BLaER1 treated with 17β-estradiol and CSF1 and Interleukin-3, amounts not matched to agents 10 nM and 100 nM (cell line): ENCODE data around the gene CACNA2D1.

Source experiments
- H3K27ac ChIP-seq, 11 experiments: shearing (Covaris generic); formaldehyde crosslinking; 2 replicates each; pipeline ENCODE4 v1.8.1; 2022
- H3K27me3 ChIP-seq, 11 experiments: shearing (Covaris generic); formaldehyde crosslinking; 2 replicates each; pipeline ENCODE4 v1.8.1; 2022
- H3K36me3 ChIP-seq, 11 experiments: shearing (Covaris generic); formaldehyde crosslinking; 2 replicates each; pipeline ENCODE4 v1.8.1; 2022
- H3K4me1 ChIP-seq, 10 experiments: shearing (Covaris generic); formaldehyde crosslinking; 2 replicates each; pipeline ENCODE4 v1.8.1; 2022
- H3K4me2 ChIP-seq, 11 experiments: shearing (Covaris generic); formaldehyde crosslinking; 2 replicates each; pipeline ENCODE4 v1.8.1; 2022
- H3K4me3 ChIP-seq, 10 experiments: shearing (Covaris generic); formaldehyde crosslinking; 2 replicates each; pipeline ENCODE4 v1.8.1; 2022
- H3K9ac ChIP-seq, 11 experiments: shearing (Covaris generic); formaldehyde crosslinking; 2 replicates each; pipeline ENCODE4 v1.8.1; 2022
- H3K9me3 ChIP-seq, 11 experiments: shearing (Covaris generic); formaldehyde crosslinking; replicated peaks in 1 of 11; 2 replicates each; pipeline ENCODE4 v1.8.1; 2022
- H4K20me1 ChIP-seq, 11 experiments: shearing (Covaris generic); formaldehyde crosslinking; 2 replicates each; pipeline ENCODE4 v1.8.1; 2022
- Cebpa-rat ChIP-seq, 11 experiments: shearing (Covaris generic); IDR thresholded peaks; 2 replicates each; pipeline ENCODE4 v1.8.1; 2022

Gene CACNA2D1

DNA sequence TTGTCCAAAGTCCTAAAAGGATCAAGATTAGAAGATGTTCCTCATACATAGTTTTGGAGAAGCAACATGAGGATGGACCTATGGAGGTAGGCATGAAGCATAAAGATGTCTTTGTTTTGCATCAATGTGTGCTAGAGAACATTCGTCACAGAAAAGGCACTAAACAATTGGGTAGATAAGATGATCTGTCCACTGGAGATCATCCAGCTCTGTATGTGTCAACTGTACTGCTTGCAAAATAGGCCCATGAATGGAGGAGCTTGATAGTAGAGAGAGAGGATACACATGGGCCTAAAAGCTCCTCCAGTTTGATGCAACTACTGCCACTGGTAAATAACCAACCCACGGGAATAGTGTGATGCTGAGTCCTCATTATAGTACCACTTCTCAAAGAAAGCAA, 387.3 kb downstream of the CACNA2D1 start:
- Histone ChIP-seq H3K4me2 (no peak overlapping the region), H3K4me3 (no peak overlapping the region), H3K9ac (no peak overlapping the region), H3K9me3 (no peaks in the 10 kb centered on the region), H3K4me1 (no peaks in the 10 kb centered on the region), H3K36me3 (no peaks in the 10 kb centered on the region), H3K27ac (no peak overlapping the region), H4K20me1 (no peaks in the 10 kb centered on the region), H3K27me3 (no peaks in the 10 kb centered on the region)
- no peak for TF ChIP-seq Cebpa-rat (IDR thresholded peaks at IDR 0.05)

DNA sequence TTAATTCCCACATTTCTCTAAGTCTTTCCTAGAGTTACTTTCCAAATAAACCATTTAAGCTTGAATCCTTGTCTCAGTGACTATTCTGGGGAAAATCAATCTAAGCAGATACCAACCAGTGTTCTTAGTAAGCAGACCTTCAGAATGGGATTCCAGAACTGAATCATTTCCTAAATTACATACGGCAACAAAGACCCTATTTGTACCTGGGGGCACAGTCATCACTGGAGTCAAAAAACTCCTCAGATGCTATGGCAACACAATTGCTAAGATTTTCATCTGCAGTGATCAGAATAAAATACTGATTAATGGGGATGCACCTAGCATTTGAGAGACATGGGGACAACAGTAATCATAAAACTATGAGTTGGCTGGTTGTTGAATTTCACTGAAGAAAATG, 389.0 kb downstream of the CACNA2D1 start:
- H3K4me2 ChIP-seq = no peak overlapping the region
- no peaks in the 10 kb centered on the region for H3K36me3 ChIP-seq
- TF ChIP-seq Cebpa-rat (IDR thresholded peaks at IDR 0.05) = no peak
- H3K9ac ChIP-seq = no peak overlapping the region
- H3K4me3 ChIP-seq = no peak overlapping the region
- no peak overlapping the region for H3K27ac ChIP-seq
- H4K20me1 ChIP-seq = no peaks in the 10 kb centered on the region
- H3K9me3 ChIP-seq = no peaks in the 10 kb centered on the region
- H3K4me1 ChIP-seq = no peaks in the 10 kb centered on the region
- no peaks in the 10 kb centered on the region for H3K27me3 ChIP-seq

DNA sequence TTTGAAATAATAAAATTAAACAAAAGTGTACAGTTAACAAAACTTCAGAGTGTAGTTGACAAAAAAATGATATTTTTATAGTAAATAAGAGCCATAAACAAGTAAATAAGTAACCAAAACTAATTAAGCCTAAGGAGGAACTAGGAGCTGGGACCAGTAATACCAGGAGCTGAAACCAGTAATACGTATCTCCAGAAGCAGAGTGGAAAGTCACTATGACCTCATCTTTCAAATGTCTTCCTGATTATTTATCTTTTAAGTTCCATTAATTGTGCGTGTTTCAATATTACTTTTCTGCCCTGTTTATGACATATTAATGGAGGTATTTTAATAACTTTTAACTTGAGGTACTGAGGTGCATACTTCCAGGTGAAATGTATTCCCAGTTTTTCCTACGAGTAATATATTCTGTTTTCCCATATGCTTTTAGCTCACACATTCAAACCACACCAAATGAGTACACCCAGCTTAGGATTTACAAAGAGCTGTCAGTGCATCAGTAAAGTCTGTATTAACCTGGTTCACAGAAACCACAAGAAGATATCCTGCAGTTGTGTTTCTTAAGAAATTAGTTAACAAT, 390.0 kb downstream of the CACNA2D1 start:
- no peaks in the 10 kb centered on the region for H4K20me1 ChIP-seq
- no peaks in the 10 kb centered on the region for H3K36me3 ChIP-seq
- no peak for TF ChIP-seq Cebpa-rat (IDR thresholded peaks at IDR 0.05)
- no peak overlapping the region for H3K27ac ChIP-seq
- no peaks in the 10 kb centered on the region for H3K9me3 ChIP-seq
- H3K4me1 ChIP-seq = no peaks in the 10 kb centered on the region
- no peak overlapping the region for H3K9ac ChIP-seq
- no peak overlapping the region for H3K4me3 ChIP-seq
- no peaks in the 10 kb centered on the region for H3K27me3 ChIP-seq
- H3K4me2 ChIP-seq = no peak overlapping the region

DNA sequence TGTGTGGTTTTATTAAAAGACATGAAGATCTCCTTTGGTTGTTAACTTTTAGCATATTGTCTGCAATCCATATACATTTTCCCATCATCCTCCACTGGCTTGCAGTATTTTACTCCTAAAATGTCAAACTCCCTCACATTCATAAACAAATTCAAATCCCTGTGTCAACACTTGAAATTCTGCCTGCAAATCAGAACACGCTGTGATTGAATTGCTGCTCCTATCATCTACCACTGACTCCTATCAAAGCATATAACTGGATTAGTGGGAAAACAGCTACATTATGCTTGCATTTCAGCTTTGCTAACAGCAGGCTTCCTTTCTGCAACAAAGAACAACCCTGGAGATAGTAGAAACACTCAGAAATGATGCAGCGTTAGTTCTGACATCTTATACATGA, 392.0 kb downstream of the CACNA2D1 start:
- Histone ChIP-seq H3K36me3 (no peaks in the 10 kb centered on the region), H3K4me1 (no peaks in the 10 kb centered on the region), H3K9me3 (no peaks in the 10 kb centered on the region), H3K27me3 (no peaks in the 10 kb centered on the region), H3K27ac (no peak overlapping the region), H3K4me2 (no peak overlapping the region), H3K9ac (no peak overlapping the region), H4K20me1 (no peaks in the 10 kb centered on the region), H3K4me3 (no peak overlapping the region)
- no peak for TF ChIP-seq Cebpa-rat (IDR thresholded peaks at IDR 0.05)

DNA sequence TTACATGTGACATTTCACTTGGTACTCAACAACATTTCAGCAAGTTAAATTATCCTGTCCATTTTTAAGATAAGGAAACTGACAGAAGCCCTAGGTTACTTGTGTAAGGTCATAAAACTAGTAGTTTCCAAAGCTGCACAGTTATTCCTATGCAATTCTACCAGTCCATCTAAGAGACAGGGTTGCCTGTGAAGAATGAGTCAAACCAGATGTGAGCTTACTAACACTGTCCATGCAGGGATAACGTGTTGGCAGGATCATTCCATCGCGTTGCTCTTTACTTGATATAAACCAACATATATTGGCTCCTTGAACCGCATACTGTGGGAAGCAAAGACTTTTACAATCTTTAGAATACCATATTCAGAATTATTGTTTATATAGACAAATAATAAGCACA, 392.8 kb downstream of the CACNA2D1 start:
- Histone ChIP-seq H3K4me1 (no peaks in the 10 kb centered on the region), H3K27ac (no peak overlapping the region), H3K27me3 (no peaks in the 10 kb centered on the region), H3K9me3 (no peaks in the 10 kb centered on the region), H3K9ac (no peak overlapping the region), H3K4me2 (no peak overlapping the region), H3K4me3 (no peak overlapping the region), H4K20me1 (no peaks in the 10 kb centered on the region), H3K36me3 (no peaks in the 10 kb centered on the region)
- no peak for TF ChIP-seq Cebpa-rat (IDR thresholded peaks at IDR 0.05)

DNA sequence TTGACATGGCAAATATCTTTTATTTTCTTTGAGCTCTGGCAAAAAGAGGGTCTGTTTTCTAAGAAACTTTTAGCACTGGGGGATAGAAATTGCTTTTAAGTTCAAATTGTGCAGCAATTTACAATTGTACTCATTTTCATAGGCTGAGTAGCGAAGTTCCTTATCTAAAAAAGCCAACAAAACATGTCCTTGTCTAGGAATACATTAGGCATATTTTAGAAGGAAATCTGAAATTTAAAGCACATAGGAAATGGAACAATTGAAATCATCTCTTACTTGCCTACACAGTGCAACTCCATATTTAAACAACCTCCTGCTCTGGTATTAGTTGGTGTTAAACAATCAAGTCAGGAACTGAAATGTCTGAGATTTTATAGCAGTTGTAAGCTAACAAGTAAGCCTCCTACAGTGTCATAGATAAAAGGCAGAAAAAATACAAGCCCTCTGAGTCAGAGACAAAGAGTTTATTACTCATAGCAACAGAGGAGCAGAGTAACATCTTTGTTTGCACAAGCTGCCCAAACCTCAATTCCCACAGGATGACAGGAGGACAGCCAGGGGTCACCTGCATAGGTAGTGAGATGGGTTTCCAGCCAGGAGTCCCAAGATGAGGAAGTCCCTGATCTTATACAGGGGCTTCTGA, 393.6 kb downstream of the CACNA2D1 start:
- H3K4me2 ChIP-seq = no peak overlapping the region
- no peak overlapping the region for H3K9ac ChIP-seq
- H3K27me3 ChIP-seq = no peaks in the 10 kb centered on the region
- H3K4me3 ChIP-seq = no peak overlapping the region
- no peaks in the 10 kb centered on the region for H3K9me3 ChIP-seq
- H3K36me3 ChIP-seq = no peaks in the 10 kb centered on the region
- no peak overlapping the region for H3K27ac ChIP-seq
- H4K20me1 ChIP-seq = no peaks in the 10 kb centered on the region
- TF ChIP-seq Cebpa-rat (IDR thresholded peaks at IDR 0.05) = no peak
- H3K4me1 ChIP-seq = no peaks in the 10 kb centered on the region

DNA sequence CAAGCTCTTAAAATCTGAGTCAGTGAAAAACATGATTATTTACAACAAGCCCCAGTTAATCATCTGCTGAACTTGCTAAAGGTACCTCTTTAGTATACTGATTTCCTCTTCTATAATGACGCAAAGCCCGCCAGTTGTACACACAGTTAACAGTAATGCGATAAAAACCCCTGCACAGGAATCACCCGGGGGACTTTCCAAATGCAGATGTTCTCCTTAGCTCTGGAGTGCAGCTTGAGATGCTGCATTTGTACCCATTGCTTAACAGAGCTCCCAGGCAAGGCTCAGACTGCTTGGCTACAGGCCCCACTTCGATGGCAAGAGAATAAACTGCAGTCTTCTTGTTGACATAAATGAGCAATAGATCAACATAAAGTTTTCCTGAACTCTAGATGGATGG, 394.1 kb downstream of the CACNA2D1 start:
- Histone ChIP-seq H3K9me3 (no peaks in the 10 kb centered on the region), H3K27me3 (no peaks in the 10 kb centered on the region), H3K4me1 (no peaks in the 10 kb centered on the region), H3K4me3 (no peak overlapping the region), H3K9ac (no peak overlapping the region), H3K4me2 (no peak overlapping the region), H3K27ac (no peak overlapping the region), H4K20me1 (no peaks in the 10 kb centered on the region), H3K36me3 (no peaks in the 10 kb centered on the region)
- TF ChIP-seq Cebpa-rat (IDR thresholded peaks at IDR 0.05) = no peak

DNA sequence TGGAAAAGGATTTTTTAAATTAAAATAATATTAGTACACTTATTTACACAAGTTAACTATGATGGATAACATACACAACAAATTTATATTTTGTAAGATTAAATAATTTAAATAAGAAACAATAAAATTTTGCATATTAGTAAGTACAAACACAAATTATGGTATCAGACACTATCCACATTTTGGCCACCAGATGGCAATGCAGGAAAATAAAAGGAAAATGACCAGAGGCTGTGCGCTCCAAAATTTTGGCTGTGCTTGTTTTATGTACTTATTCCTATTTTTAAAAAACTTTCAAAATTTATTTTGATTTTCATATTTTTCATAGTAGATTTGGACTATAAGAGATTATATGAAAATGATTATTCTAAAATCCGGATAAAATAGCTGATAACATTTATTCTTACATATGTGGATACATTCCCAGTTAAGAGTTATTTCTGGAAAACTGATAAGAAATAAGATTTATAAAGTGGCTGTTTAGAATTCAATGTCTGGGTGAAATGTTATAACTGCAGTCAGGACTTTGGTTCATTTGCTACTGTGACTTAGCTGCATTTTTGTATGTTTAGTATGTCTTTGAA, 399.0 kb downstream of the CACNA2D1 start:
- Histone ChIP-seq H3K9me3 (no peaks in the 10 kb centered on the region), H3K4me3 (no peak overlapping the region), H3K9ac (no peak overlapping the region), H3K27ac (no peak overlapping the region), H3K36me3 (no peaks in the 10 kb centered on the region), H3K27me3 (no peaks in the 10 kb centered on the region), H3K4me1 (no peaks in the 10 kb centered on the region), H3K4me2 (no peak overlapping the region), H4K20me1 (no peaks in the 10 kb centered on the region)
- TF ChIP-seq Cebpa-rat (IDR thresholded peaks at IDR 0.05) = no peak

DNA sequence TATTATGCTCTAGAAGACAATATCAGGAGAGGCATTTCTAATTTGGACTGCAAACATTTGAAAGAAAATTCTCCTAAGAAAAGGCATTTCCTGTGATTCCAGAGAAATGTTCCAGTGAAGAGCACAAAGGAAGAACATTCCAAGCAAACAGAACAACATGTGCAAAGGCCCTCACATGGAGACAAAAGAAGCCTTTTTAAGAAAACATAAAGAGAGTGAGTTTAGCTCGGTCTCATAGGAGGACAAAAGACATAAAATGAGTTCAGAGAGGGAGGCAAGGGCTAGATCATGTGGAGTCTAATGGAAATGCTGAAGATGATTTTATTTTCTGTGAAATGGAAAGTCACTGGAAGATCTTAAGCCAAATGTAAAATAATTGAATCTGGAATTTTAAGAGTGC, 404.0 kb downstream of the CACNA2D1 start:
- Histone ChIP-seq H3K27ac (no peak overlapping the region), H3K4me1 (no peaks in the 10 kb centered on the region), H3K36me3 (no peaks in the 10 kb centered on the region), H4K20me1 (no peaks in the 10 kb centered on the region), H3K4me3 (no peak overlapping the region), H3K9me3 (no peaks in the 10 kb centered on the region), H3K27me3 (no peaks in the 10 kb centered on the region), H3K9ac (no peak overlapping the region), H3K4me2 (no peak overlapping the region)
- TF ChIP-seq Cebpa-rat (IDR thresholded peaks at IDR 0.05) = no peak

DNA sequence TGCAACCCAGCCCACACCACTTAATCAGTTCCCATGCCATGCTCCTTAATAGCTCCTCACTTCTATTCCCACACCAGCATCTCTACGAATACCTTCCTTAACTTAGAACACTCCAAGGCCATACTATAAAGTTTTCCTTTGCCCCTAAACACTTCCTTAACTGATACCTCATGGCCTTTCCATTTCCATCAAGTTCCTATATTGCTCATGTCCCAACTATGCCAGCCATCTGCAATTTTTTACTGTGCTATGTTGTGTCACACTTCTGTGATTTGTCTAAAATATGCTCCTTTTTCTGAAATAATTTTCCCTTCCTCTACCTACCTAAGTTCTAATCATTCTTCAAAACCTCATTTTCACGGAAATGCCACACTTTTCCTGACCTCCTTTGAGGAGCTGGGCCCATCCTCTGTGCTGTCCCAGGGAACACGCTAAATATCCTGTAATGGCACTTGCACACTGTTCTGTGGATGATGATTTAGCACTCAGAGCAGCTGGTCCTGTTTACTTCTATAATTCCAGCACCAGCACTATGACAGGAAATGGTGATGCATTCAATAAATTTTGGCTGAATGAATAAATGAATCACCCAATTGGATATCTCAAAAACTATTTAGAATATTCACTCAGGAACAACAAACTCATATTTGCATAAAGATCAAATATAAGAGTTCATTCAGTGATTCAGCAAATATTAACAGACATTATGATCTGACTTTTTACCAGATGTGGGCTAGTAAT, 407.3 kb downstream of the CACNA2D1 start:
- no peak overlapping the region for H3K4me2 ChIP-seq
- no peak overlapping the region for H3K9ac ChIP-seq

More for the DNA sequence above, 407.3 kb downstream of the CACNA2D1 start:
- H3K4me1 ChIP-seq = no peaks in the 10 kb centered on the region
- H4K20me1 ChIP-seq = no peaks in the 10 kb centered on the region
- H3K36me3 ChIP-seq = no peaks in the 10 kb centered on the region
- H3K9me3 ChIP-seq = no peaks in the 10 kb centered on the region
- H3K27ac ChIP-seq = no peak overlapping the region
- no peak overlapping the region for H3K4me3 ChIP-seq
- TF ChIP-seq Cebpa-rat (IDR thresholded peaks at IDR 0.05) = no peak
- H3K27me3 ChIP-seq = no peaks in the 10 kb centered on the region
